NB4 (cell line): ENCODE measurements around the gene IGFBP4.

Source experiments
- CTCF ChIP-seq: IDR thresholded peaks from one replicate; pipeline ENCODE4 v1.5.1; 2012; ENCODE audit warnings: low read depth, low read length
- MYC ChIP-seq: IDR thresholded peaks from 2 replicates; pipeline ENCODE4 v1.6.1; 2011; ENCODE audit warnings: low read depth, low read length
- POLR2A ChIP-seq: IDR thresholded peaks from 2 replicates; pipeline ENCODE4 v1.6.1; 2011; ENCODE audit warnings: mild to moderate bottlenecking; ENCODE audit not compliant: insufficient read length; ENCODE audit errors: extremely low read depth

GRCh38 chr17:40502716-40503115 is 59.5 kb downstream of the IGFBP4 start:
- TF ChIP-seq CTCF (no peak), POLR2A (no peak), MYC (no peak)
